Measurements from ENCODE around the gene RPA3. TPM values are rescaled to one million over a fixed set of nuclear protein-coding genes. Genes with fewer than 3 reads are reported as not detected.

RPA3 gene
- total RNA-seq, 1 experiment from 2014 or later = 87.5 TPM

GRCh38 chr7:7614018-7614741, 104.2 kb downstream of the RPA3 start:
- ChIA-PET CTCF (no interaction called here), POLR2A (interaction anchor here (0.9 kb wide), 1 partner anchor 26 kb away, joined by 3 read pairs; the partner anchor contains the start of gene UMAD1)
- no TSS peak for BruUV-seq (replicated peaks)

DNA sequence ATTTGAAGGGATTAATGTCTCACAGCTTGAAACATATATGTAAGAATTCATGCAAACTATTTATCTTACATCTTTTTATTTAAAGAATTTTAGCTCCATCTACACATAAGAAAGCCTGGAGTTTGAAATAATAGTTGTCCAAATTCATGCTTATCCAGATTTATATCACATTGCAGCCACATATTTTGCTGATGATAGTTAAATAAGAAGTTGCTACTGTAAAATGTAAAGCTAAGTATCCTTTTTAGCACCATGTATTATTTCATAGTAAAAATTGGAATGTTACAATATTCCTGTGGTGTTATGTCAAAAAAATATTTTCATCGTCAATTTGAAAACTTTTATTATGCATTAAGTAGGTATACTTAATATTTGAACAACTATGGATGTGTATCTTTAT, 105.2 kb downstream of the RPA3 start:
- Histone ChIP-seq H3K9ac (ENCODE audit: low read length) (no peak overlapping the region), H3K9me2 (ENCODE audit: insufficient read depth) (no peaks in the 10 kb centered on the region), H2AFZ (ENCODE audit: low read depth, low read length, poor library complexity, severe bottlenecking) (no peak overlapping the region), H3K4me2 (ENCODE audit: low read length) (no peak overlapping the region), H3K79me2 (ENCODE audit: insufficient read depth, low read length) (no peaks in the 10 kb centered on the region), H3K9me3 (ENCODE audit: control insufficient read depth in 1 of 2, insufficient read depth in 1 of 2, low read depth in 1 of 2, low read length in 2 of 2) (no peaks in the 10 kb centered on the region), H3K4me1 (ENCODE audit: control insufficient read depth in 1 of 2, insufficient read depth in 2 of 2, low read length in 2 of 2) (no peaks in the 10 kb centered on the region), H3K27ac (ENCODE audit: low read depth, low read length) (no peak overlapping the region), H4K20me1 (ENCODE audit: insufficient read depth) (no peaks in the 10 kb centered on the region), H3K27me3 (ENCODE audit: insufficient read depth, low read length) (no peaks in the 10 kb centered on the region), H3K36me3 (ENCODE audit: control insufficient read depth in 1 of 2, insufficient read depth in 2 of 2, low read length in 2 of 2) (peaks cover 0 to under 1% of the 10 kb centered on the region in 2 experiments; a peak in 1 of 4 replicates), H3K4me3 (replicated peaks in 1 of 2; ENCODE audit: low read depth in 1 of 2, low read length in 2 of 2) (no peak overlapping the region)
- intact Hi-C loops (cut with micrococcal nuclease) = no loop called here
- RAD21 ChIA-PET (ENCODE audit: low non-redundant PET in 1 of 2, low total read pairs in 2 of 2, uncharacterized antibody in 2 of 2, unreplicated experiment in 2 of 2) = no interaction called here
- no TSS peak for BruUV-seq (replicated peaks)
- CTCF ChIA-PET = no interaction called here
- POLR2A ChIA-PET = no interaction called here
- ATAC-seq (no peak), DNase-seq (ENCODE audit: low read depth, low spot score) (no peak)
- TF ChIP-seq, protein P1, sequence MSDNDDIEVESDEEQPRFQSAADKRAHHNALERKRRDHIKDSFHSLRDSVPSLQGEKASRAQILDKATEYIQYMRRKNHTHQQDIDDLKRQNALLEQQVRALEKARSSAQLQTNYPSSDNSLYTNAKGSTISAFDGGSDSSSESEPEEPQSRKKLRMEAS (IDR thresholded peaks at IDR 0.05) = no peak
- TF ChIP-seq CEBPB (IDR thresholded peaks at IDR 0.05; ENCODE audit: low read depth) (no peak), POLR2A (IDR thresholded peaks at IDR 0.05; ENCODE audit: borderline replicate concordance, extremely low read depth, insufficient read depth, insufficient read length) (no peak), TCF7L2 (IDR thresholded peaks at IDR 0.05; ENCODE audit: borderline replicate concordance, extremely low read depth, insufficient read depth, insufficient read length) (no peak), ELF1 (IDR thresholded peaks at IDR 0.05; ENCODE audit: borderline replicate concordance, low read depth) (no peak), ATF3 (IDR thresholded peaks at IDR 0.05) (no peak), JUND (IDR thresholded peaks at IDR 0.05) (no peak), EZH2 (IDR thresholded peaks at IDR 0.05) (no peak), SP1 (IDR thresholded peaks at IDR 0.05; ENCODE audit: low read depth) (no peak), ZNF274 (IDR thresholded peaks at IDR 0.05; ENCODE audit: low read depth, low read length) (no peak), FOSL1 (IDR thresholded peaks at IDR 0.05; ENCODE audit: low read depth) (no peak), CBX3 (IDR thresholded peaks at IDR 0.05; ENCODE audit: low read depth) (no peak), RAD21 (IDR thresholded peaks at IDR 0.05; ENCODE audit: low read depth) (no peak), EGR1 (IDR thresholded peaks at IDR 0.05; ENCODE audit: low read depth) (no peak)

More at GRCh38 chr7:7614018-7614741, 104.2 kb downstream of the RPA3 start:
- H2AFZ ChIP-seq (ENCODE audit: low read depth, low read length, poor library complexity, severe bottlenecking) = no peak overlapping the region
- ATAC-seq = no peak
- no peaks in the 10 kb centered on the region for H3K4me1 ChIP-seq (ENCODE audit: control insufficient read depth in 1 of 2, insufficient read depth in 2 of 2, low read length in 2 of 2)
- no peaks in the 10 kb centered on the region for H3K27me3 ChIP-seq (ENCODE audit: insufficient read depth, low read length)
- no peaks in the 10 kb centered on the region for H3K9me3 ChIP-seq (ENCODE audit: control insufficient read depth in 1 of 2, insufficient read depth in 1 of 2, low read depth in 1 of 2, low read length in 2 of 2)
- no peaks in the 10 kb centered on the region for H4K20me1 ChIP-seq (ENCODE audit: insufficient read depth)
- no peaks in the 10 kb centered on the region for H3K36me3 ChIP-seq (ENCODE audit: control insufficient read depth in 1 of 2, insufficient read depth in 2 of 2, low read length in 2 of 2)
- no peak overlapping the region for H3K27ac ChIP-seq (ENCODE audit: low read depth, low read length)
- H3K79me2 ChIP-seq (ENCODE audit: insufficient read depth, low read length) = no peaks in the 10 kb centered on the region
- H3K4me3 ChIP-seq (replicated peaks in 1 of 2; ENCODE audit: low read depth in 1 of 2, low read length in 2 of 2) = no peak overlapping the region
- RAD21 ChIA-PET (ENCODE audit: low non-redundant PET in 1 of 2, low total read pairs in 2 of 2, uncharacterized antibody in 2 of 2, unreplicated experiment in 2 of 2) = no interaction called here
- DNase-seq (ENCODE audit: low read depth, low spot score) = no peak
- H3K9me2 ChIP-seq (ENCODE audit: insufficient read depth) = no peaks in the 10 kb centered on the region
- H3K9ac ChIP-seq (ENCODE audit: low read length) = no peak overlapping the region
- intact Hi-C loops (cut with micrococcal nuclease) = no loop called here
- H3K4me2 ChIP-seq (ENCODE audit: low read length) = no peak overlapping the region
- TF ChIP-seq POLR2A (IDR thresholded peaks at IDR 0.05; ENCODE audit: borderline replicate concordance, extremely low read depth, insufficient read depth, insufficient read length) (no peak), TCF7L2 (IDR thresholded peaks at IDR 0.05; ENCODE audit: borderline replicate concordance, extremely low read depth, insufficient read depth, insufficient read length) (no peak), CBX3 (IDR thresholded peaks at IDR 0.05; ENCODE audit: low read depth) (no peak), CEBPB (IDR thresholded peaks at IDR 0.05; ENCODE audit: low read depth) (no peak), EZH2phosphoT487 (IDR thresholded peaks at IDR 0.05; ENCODE audit: borderline replicate concordance) (no peak), ZNF274 (IDR thresholded peaks at IDR 0.05; ENCODE audit: low read depth, low read length) (no peak)
- TF ChIP-seq, protein P2, sequence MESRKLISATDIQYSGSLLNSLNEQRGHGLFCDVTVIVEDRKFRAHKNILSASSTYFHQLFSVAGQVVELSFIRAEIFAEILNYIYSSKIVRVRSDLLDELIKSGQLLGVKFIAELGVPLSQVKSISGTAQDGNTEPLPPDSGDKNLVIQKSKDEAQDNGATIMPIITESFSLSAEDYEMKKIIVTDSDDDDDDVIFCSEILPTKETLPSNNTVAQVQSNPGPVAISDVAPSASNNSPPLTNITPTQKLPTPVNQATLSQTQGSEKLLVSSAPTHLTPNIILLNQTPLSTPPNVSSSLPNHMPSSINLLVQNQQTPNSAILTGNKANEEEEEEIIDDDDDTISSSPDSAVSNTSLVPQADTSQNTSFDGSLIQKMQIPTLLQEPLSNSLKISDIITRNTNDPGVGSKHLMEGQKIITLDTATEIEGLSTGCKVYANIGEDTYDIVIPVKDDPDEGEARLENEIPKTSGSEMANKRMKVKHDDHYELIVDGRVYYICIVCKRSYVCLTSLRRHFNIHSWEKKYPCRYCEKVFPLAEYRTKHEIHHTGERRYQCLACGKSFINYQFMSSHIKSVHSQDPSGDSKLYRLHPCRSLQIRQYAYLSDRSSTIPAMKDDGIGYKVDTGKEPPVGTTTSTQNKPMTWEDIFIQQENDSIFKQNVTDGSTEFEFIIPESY (IDR thresholded peaks at IDR 0.05; ENCODE audit: extremely low read depth, insufficient replicate concordance, low read length) = no peak

Measured in HCT116 (cell line).